Suprapubic skin (tissue), 3 donors: ENCODE measurements around the gene NSF.
"Not testable (repeated sequence)": the region's sequence is repeated elsewhere in the genome, so short reads cannot be mapped to it uniquely, and the experiment has no call there.

ENCODE experiments used
- CTCF ChIP-seq, 2 donors: fragments of 200-600 bp in 1 of 2; fragments of 450-650 bp in 1 of 2; sonication (generic) in 1 of 2; IDR thresholded peaks; one replicate each; pipeline ENCODE4 v1.5.1; 2016 to 2019; ENCODE audit warnings: antibody characterized with exemption in 2 of 2, mild to moderate bottlenecking in 1 of 2, moderate library complexity in 1 of 2
- EP300 ChIP-seq: sonication (generic); formaldehyde crosslinking; IDR thresholded peaks from one replicate; pipeline ENCODE4 v1.6.1; 2017; ENCODE audit warnings: antibody characterized with exemption
- POLR2A ChIP-seq, 2 donors: fragments of 450-650 bp; IDR thresholded peaks; one replicate each; pipeline ENCODE4 v1.6.1; 2017; ENCODE audit warnings: antibody characterized with exemption in 2 of 2, mild to moderate bottlenecking in 2 of 2, moderate library complexity in 2 of 2

GRCh38 chr17:46768896-46769295, 178.4 kb downstream of the NSF start:
- not testable (repeated sequence) for TF ChIP-seq CTCF (IDR thresholded peaks at IDR 0.05); POLR2A (IDR thresholded peaks at IDR 0.05); EP300
